ENCODE measurements around the gene NFATC2. TPM values are rescaled to one million over a fixed set of nuclear protein-coding genes. Genes with fewer than 3 reads are reported as not detected.

NFATC2 gene
- total RNA-seq, 1 donor from 2014 or later = 46.0 TPM

GRCh38 chr20:51428401-51429143, 113.9 kb downstream of the NFATC2 start:
- Mint-ChIP-seq H3K36me3 (ENCODE audit: low read depth) (peaks cover 82% of the 10 kb centered on the region), H3K27me3 (no peaks in the 10 kb centered on the region), H3K9me3 (no peaks in the 10 kb centered on the region), H3K27ac (no peak overlapping the region), H3K4me3 (no peak overlapping the region), H3K4me1 (peaks cover 51% of the 10 kb centered on the region)
- DNase-seq (no peak), ATAC-seq (ENCODE audit: low read depth) (no peak)
- ChIA-PET POLR2A (no interaction called here), CTCF (no interaction called here)
- no peak for TF ChIP-seq CTCF (IDR thresholded peaks at IDR 0.05)
- intact Hi-C loops (cut with micrococcal nuclease) = no loop called here

- no peaks in the 10 kb centered on the region for H3K9me3 Mint-ChIP-seq
- no peak for TF ChIP-seq CTCF (IDR thresholded peaks at IDR 0.05)
- ChIA-PET CTCF (interaction anchor here (1.3 kb wide), 1 partner anchor 115 kb away, joined by 6 read pairs; the partner anchor contains the start of gene NFATC2), POLR2A (no interaction called here)
- intact Hi-C loops (cut with micrococcal nuclease) = no loop called here
- peaks cover 78% of the 10 kb centered on the region for H3K36me3 Mint-ChIP-seq (ENCODE audit: low read depth)
- no peak for ATAC-seq (ENCODE audit: low read depth)
- no peak overlapping the region for H3K27ac Mint-ChIP-seq
- DNase-seq = no peak
- H3K4me3 Mint-ChIP-seq = no peak overlapping the region
- H3K4me1 Mint-ChIP-seq = peaks cover 57% of the 10 kb centered on the region
- no peaks in the 10 kb centered on the region for H3K27me3 Mint-ChIP-seq
Observed at GRCh38 chr20:51427651-51428291, 114.7 kb downstream of the NFATC2 start.

GRCh38 chr20:51426718-51427650, 115.5 kb downstream of the NFATC2 start:
- no peak for ATAC-seq (ENCODE audit: low read depth)
- ChIA-PET CTCF (interaction anchor here (1.3 kb wide), 1 partner anchor 115 kb away, joined by 6 read pairs; the partner anchor contains the start of gene NFATC2), POLR2A (interaction anchor here (0.7 to 1.3 kb wide), 3 partner anchors 16 to 39 kb away, joined by 3 to 7 read pairs (median 5); no protein-coding TSS in a partner anchor)
- peaks cover 74% of the 10 kb centered on the region for H3K36me3 Mint-ChIP-seq (ENCODE audit: low read depth)
- no peaks in the 10 kb centered on the region for H3K9me3 Mint-ChIP-seq
- intact Hi-C loops (cut with micrococcal nuclease) = no loop called here
- peaks cover 62% of the 10 kb centered on the region for H3K4me1 Mint-ChIP-seq
- peak overlapping the region; percentile 41 for H3K27ac Mint-ChIP-seq
- H3K27me3 Mint-ChIP-seq = no peaks in the 10 kb centered on the region
- no peak for DNase-seq
- no peak overlapping the region for H3K4me3 Mint-ChIP-seq
- no peak for TF ChIP-seq CTCF (IDR thresholded peaks at IDR 0.05)

GRCh38 chr20:51425347-51426106, 117.0 kb downstream of the NFATC2 start:
- H3K4me1 Mint-ChIP-seq = peaks cover 53% of the 10 kb centered on the region
- H3K4me3 Mint-ChIP-seq = no peak overlapping the region
- no peaks in the 10 kb centered on the region for H3K9me3 Mint-ChIP-seq
- no peak for DNase-seq
- no peak for ATAC-seq (ENCODE audit: low read depth)
- TF ChIP-seq CTCF (IDR thresholded peaks at IDR 0.05) = no peak
- ChIA-PET CTCF (no interaction called here), POLR2A (interaction anchor here (0.6 to 1.3 kb wide), 2 partner anchors 11 to 25 kb away, joined by 3 to 7 read pairs; no protein-coding TSS in a partner anchor)
- peak overlapping the region; percentile 82 for H3K27ac Mint-ChIP-seq
- intact Hi-C loops (cut with micrococcal nuclease) = loop anchor here (2.0 kb wide), 4 partner anchors 15 to 115 kb away; no protein-coding TSS in a partner anchor
- no peaks in the 10 kb centered on the region for H3K27me3 Mint-ChIP-seq
- peaks cover 75% of the 10 kb centered on the region for H3K36me3 Mint-ChIP-seq (ENCODE audit: low read depth)
